Ureter (tissue), 1 donor: ENCODE measurements around the gene SKOR1. TPM values are rescaled to one million over a fixed set of nuclear protein-coding genes. Genes with fewer than 3 reads are reported as not detected.
A peak's percentile ranks its signal among the peaks of the same experiment; 100 is the strongest.

Source experiments
- DNase-seq: peaks from one replicate; pipeline ENCODE4 v3.0.0-alpha.2; 2020; ENCODE audit warnings: low spot score
- total RNA-seq: library from RNA; stranded (reverse); gene quantifications from one replicate; pipeline ENCODE4 v1.2.4, GENCODE V29; 2023
- donor health status: DM: yes; HTN: yes; CAD: no.

The SKOR1 gene
- total RNA-seq, 1 donor from 2014 or later = 0.60 TPM

GRCh38 chr15:67819636-67820035, 5.7 kb upstream of the SKOR1 start:
- no peak for DNase-seq

- no peak for DNase-seq
These were observed 5.0 kb upstream of the SKOR1 start for GRCh38 chr15:67820122-67820991.

- peak; percentile 62 for DNase-seq
These were observed 4.1 kb upstream of the SKOR1 start for GRCh38 chr15:67820992-67821783.

- DNase-seq = no peak
These were observed 3.4 kb upstream of the SKOR1 start for GRCh38 chr15:67821784-67822440.

- DNase-seq = no peak
These were observed 2.6 kb upstream of the SKOR1 start for GRCh38 chr15:67822537-67823313.

- DNase-seq = no peak
These were observed 1.8 kb upstream of the SKOR1 start for GRCh38 chr15:67823314-67824196.

- DNase-seq = no peak
These were observed 926 bp upstream of the SKOR1 start for GRCh38 chr15:67824197-67824968.

- DNase-seq = no peak
These were observed 790 bp downstream of the SKOR1 start for GRCh38 chr15:67825881-67826716.

- DNase-seq = no peak
These were observed 1.6 kb downstream of the SKOR1 start for GRCh38 chr15:67826717-67827561.

GRCh38 chr15:67827562-67828277, 2.4 kb downstream of the SKOR1 start:
- DNase-seq = no peak

- DNase-seq = no peak
These were observed 3.1 kb downstream of the SKOR1 start for GRCh38 chr15:67828278-67828968.

GRCh38 chr15:67828969-67829646, 3.8 kb downstream of the SKOR1 start:
- no peak for DNase-seq

GRCh38 chr15:67829647-67830504, 4.6 kb downstream of the SKOR1 start:
- DNase-seq = no peak

- DNase-seq = no peak
These were observed 6.1 kb downstream of the SKOR1 start for GRCh38 chr15:67831363-67831762.

GRCh38 chr15:67832031-67832551, 6.8 kb downstream of the SKOR1 start:
- no peak for DNase-seq
